BLaER1 (cell line): ENCODE results near the gene CDX1.

Source experiments
- H3K27ac ChIP-seq: shearing (Covaris generic); formaldehyde crosslinking; 2 replicates; pipeline ENCODE4 v1.8.1; 2022
- H3K27me3 ChIP-seq: shearing (Covaris generic); formaldehyde crosslinking; 2 replicates; pipeline ENCODE4 v1.8.1; 2022
- H3K36me3 ChIP-seq: shearing (Covaris generic); formaldehyde crosslinking; 2 replicates; pipeline ENCODE4 v1.8.1; 2022
- H3K4me1 ChIP-seq: shearing (Covaris generic); formaldehyde crosslinking; 2 replicates; pipeline ENCODE4 v1.8.1; 2022
- H3K4me2 ChIP-seq: shearing (Covaris generic); formaldehyde crosslinking; 2 replicates; pipeline ENCODE4 v1.8.1; 2022
- H3K4me3 ChIP-seq: shearing (Covaris generic); formaldehyde crosslinking; 2 replicates; pipeline ENCODE4 v1.8.1; 2022
- H3K9ac ChIP-seq: shearing (Covaris generic); formaldehyde crosslinking; 2 replicates; pipeline ENCODE4 v1.8.1; 2022
- H3K9me3 ChIP-seq: shearing (Covaris generic); formaldehyde crosslinking; 2 replicates; pipeline ENCODE4 v1.8.1; 2022
- H4K20me1 ChIP-seq: shearing (Covaris generic); formaldehyde crosslinking; 2 replicates; pipeline ENCODE4 v1.8.1; 2022
- Cebpa-rat ChIP-seq: shearing (Covaris generic); IDR thresholded peaks from 2 replicates; pipeline ENCODE4 v1.8.1; 2022

The CDX1 gene

DNA sequence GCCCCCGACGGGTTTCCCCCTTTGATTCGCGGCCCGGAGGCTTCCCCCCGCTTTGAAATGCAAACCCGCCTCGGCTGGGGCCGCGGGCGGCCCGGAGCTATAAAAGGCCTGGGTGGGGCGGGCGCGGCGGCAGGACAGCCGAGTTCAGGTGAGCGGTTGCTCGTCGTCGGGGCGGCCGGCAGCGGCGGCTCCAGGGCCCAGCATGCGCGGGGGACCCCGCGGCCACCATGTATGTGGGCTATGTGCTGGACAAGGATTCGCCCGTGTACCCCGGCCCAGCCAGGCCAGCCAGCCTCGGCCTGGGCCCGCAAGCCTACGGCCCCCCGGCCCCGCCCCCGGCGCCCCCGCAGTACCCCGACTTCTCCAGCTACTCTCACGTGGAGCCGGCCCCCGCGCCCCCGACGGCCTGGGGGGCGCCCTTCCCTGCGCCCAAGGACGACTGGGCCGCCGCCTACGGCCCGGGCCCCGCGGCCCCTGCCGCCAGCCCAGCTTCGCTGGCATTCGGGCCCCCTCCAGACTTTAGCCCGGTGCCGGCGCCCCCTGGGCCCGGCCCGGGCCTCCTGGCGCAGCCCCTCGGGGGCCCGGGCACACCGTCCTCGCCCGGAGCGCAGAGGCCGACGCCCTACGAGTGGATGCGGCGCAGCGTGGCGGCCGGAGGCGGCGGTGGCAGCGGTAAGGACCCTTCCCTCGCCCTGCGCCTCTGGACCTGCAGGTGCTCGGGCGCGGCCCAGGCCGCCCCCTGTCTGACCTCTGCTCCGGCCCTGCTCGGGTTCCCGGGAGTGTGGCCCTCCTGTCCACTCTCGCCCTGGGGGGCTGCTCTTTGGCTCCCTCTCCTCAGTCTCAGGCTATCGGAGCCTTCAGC is at the start of gene CDX1:
Gene CDX1, plus strand, starts transcription at position 129 of the 862 bp plus-strand sequence. Its CDS starts 99 bp downstream, at position 228.
- Histone ChIP-seq H3K4me2 (peak within 1 kb of the TSS; percentile 100), H3K4me3 (no peak within 1 kb of the TSS), H4K20me1 (no peaks in the 10 kb centered on the region), H3K4me1 (peaks cover 53% of the 10 kb centered on the region), H3K9ac (no peak within 1 kb of the TSS), H3K27me3 (no peaks in the 10 kb centered on the region), H3K9me3 (no peaks in the 10 kb centered on the region), H3K36me3 (no peaks in the 10 kb centered on the region), H3K27ac (no peak within 1 kb of the TSS; the same call in 1 of the 2 replicates)
- TF ChIP-seq Cebpa-rat, result no peak

DNA sequence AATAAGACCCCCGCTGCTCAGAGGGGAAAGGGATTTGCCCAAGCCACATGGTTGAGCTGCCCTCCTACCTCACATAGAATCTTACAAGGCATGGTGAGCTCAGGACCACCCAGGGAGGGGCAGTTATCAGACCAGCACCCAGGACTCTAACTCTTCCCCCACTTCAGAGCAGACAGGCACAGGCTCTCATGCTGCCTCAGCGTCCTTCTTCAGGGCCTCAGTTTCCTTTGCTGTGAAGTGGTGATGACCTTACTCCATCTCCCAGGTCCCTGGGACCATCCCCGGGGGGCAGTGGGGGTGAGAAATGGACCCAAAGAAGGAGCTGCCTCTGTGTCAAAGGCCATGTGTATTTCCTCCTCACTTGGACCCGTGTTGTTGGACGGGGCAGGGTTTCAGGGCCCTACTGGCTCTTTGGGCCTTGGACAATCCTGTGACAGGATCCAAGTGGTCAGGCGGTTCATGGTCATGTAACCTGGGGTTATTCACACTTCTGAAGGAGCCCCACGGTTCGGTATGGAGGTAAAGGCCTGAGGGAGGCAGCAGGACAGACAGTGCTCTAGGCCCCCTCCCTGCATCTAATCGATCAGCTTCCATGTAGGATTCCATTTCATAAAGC is 48.5 kb upstream of the CDX1 start:
- H3K4me1 ChIP-seq, result peaks cover 27% of the 10 kb centered on the region
- H3K4me2 ChIP-seq, result no peak overlapping the region
- H3K9me3 ChIP-seq, result no peaks in the 10 kb centered on the region
- H3K36me3 ChIP-seq, result peaks cover 94% of the 10 kb centered on the region
- no peak for TF ChIP-seq Cebpa-rat
- no peaks in the 10 kb centered on the region for H3K27me3 ChIP-seq
- no peak overlapping the region for H3K27ac ChIP-seq
- no peaks in the 10 kb centered on the region for H4K20me1 ChIP-seq
- H3K4me3 ChIP-seq, result no peak overlapping the region
- H3K9ac ChIP-seq, result no peak overlapping the region

DNA sequence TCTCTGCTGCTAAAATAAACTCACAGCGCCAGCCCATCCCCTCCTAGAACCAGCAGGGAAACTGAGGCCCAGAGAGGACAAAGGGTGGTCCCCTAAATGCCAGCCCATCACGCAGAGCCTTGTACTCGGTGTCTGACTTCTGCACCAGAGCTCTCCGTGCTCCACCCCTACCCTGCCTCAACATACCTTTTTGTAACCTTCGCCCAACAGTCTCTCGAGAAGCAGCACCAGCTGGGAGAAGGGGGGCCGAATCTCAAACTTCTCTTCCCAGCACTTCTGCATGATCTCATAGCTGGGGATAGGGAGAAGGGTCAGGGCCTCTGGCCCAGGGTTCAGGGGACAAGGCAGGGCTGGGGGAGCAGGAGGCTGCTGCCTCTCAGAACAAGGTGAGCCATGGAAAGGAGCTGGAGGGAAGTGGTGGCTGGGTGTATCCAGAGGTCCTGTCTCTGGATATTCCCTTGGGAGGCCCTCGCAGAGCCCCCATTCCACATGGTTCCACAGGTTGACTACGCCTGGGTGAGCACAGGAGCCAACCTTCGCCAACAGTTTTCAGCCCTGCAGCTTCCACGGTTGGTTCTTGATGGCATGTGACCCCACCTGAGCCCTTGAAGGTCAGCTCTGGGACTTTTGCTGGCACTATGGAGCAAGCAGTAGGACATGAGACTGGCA is 47.9 kb upstream of the CDX1 start:
- peaks cover 21% of the 10 kb centered on the region for H3K4me1 ChIP-seq
- H4K20me1 ChIP-seq, result no peaks in the 10 kb centered on the region
- no peak for TF ChIP-seq Cebpa-rat
- H3K4me2 ChIP-seq, result no peak overlapping the region
- H3K36me3 ChIP-seq, result peaks cover 100% of the 10 kb centered on the region
- no peak overlapping the region for H3K4me3 ChIP-seq
- H3K27ac ChIP-seq, result no peak overlapping the region
- H3K27me3 ChIP-seq, result no peaks in the 10 kb centered on the region
- H3K9ac ChIP-seq, result no peak overlapping the region
- H3K9me3 ChIP-seq, result no peaks in the 10 kb centered on the region

DNA sequence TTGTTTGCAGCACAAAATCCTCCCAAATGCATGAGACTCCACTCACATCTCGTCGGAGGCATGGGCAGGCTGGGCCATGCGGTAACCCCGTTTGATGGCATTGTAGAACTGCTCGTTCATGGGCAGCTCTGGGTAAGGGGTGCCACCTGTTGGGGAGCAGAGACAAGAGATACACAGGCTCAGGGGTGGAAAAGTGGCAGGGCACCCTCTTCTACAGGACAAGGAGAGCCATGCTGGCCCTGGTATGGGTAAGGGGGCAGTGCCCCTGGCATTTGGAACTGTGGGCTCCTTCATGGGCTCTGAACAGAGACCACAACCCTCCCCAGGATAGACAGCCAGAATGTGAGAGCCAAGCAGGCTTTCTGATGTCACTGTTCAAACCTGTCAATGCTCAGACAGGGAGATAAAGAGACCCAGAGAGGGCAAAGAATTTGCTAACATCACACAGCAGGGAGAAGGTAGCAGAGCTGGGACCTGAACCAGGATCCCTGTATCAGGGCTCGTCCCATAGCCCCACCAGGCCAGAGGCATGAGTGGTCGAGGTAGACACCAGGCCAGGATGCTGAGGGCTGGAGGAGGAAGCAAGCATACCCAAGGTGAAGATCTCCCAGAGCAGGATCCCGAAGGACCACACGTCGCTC is 47.0 kb upstream of the CDX1 start:
- H3K27ac ChIP-seq, result no peak overlapping the region
- no peaks in the 10 kb centered on the region for H3K9me3 ChIP-seq
- no peaks in the 10 kb centered on the region for H3K27me3 ChIP-seq
- no peaks in the 10 kb centered on the region for H4K20me1 ChIP-seq
- no peak overlapping the region for H3K4me3 ChIP-seq
- H3K36me3 ChIP-seq, result peaks cover 100% of the 10 kb centered on the region
- H3K9ac ChIP-seq, result no peak overlapping the region
- no peak overlapping the region for H3K4me2 ChIP-seq
- TF ChIP-seq Cebpa-rat, result no peak
- peaks cover 12% of the 10 kb centered on the region for H3K4me1 ChIP-seq

DNA sequence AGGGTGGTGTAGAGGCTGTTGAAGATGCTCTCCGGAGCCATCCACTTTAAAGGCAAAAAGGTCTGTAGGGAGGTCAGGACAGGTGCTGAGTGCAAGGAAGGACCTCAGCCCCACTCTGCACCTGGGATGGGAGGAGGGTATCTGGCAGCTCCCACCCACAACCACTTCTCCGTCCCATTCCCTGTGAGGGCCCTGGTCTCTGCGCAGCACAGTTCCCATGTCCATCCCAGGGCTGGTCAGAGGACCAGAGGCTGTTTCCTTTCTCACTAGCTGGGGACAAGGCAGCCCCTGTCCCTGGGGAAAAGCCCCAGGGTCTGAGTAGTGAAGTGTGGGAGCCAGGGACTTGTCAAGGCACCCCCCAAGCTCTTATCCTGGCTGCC is 46.5 kb upstream of the CDX1 start:
- Histone ChIP-seq H3K4me1 (peaks cover 7% of the 10 kb centered on the region; the same call in 1 of the 2 replicates), H3K4me2 (no peak overlapping the region), H3K4me3 (no peak overlapping the region), H3K36me3 (peaks cover 99% of the 10 kb centered on the region), H3K9ac (no peak overlapping the region), H3K27ac (no peak overlapping the region), H4K20me1 (no peaks in the 10 kb centered on the region), H3K9me3 (no peaks in the 10 kb centered on the region), H3K27me3 (no peaks in the 10 kb centered on the region)
- TF ChIP-seq Cebpa-rat, result no peak

DNA sequence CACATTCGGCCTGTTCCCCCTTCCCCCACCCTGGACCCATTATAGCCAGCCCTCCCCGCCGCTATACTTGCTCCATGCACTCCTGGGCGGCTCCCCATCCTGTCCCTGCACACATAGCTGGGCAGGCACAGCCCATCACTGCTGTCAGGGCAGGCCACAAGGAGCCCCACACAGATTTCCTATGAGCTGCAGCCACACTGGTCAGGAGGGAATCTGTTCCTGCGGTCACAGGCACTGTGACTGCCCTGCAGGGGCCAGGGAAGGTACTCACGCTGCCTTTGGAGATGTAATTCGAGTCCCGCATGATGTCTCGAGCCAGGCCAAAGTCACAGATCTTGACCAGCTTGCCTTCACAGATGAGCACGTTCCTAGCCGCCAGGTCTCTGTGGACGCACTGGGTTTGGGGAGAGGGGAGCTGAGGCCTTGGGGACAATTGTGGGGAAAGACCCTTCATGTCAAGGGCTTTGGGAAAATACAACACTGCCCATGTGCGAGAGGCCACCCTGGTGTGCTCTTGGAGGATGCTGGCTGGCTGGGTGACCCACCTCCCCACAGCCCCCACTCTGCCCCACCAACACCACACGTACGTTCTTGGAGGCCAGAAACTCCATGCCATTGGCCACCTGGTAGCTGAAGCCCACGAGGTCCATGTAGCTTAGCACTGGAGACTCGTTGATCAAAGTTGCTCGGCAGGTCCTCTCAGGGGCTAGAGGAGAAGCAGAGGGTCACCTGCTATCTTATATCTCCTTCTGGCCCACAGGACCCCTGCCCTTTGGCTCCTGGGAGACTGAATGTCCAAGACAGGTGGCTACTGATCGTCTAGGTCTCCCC is 45.7 kb upstream of the CDX1 start:
- H3K4me3 ChIP-seq, result no peak overlapping the region
- no peaks in the 10 kb centered on the region for H4K20me1 ChIP-seq
- H3K9ac ChIP-seq, result no peak overlapping the region
- no peaks in the 10 kb centered on the region for H3K27me3 ChIP-seq
- no peak overlapping the region for H3K27ac ChIP-seq
- no peaks in the 10 kb centered on the region for H3K9me3 ChIP-seq
- no peak overlapping the region for H3K4me2 ChIP-seq
- no peak for TF ChIP-seq Cebpa-rat
- peaks cover 99% of the 10 kb centered on the region for H3K36me3 ChIP-seq
- H3K4me1 ChIP-seq, result no peaks in the 10 kb centered on the region

DNA sequence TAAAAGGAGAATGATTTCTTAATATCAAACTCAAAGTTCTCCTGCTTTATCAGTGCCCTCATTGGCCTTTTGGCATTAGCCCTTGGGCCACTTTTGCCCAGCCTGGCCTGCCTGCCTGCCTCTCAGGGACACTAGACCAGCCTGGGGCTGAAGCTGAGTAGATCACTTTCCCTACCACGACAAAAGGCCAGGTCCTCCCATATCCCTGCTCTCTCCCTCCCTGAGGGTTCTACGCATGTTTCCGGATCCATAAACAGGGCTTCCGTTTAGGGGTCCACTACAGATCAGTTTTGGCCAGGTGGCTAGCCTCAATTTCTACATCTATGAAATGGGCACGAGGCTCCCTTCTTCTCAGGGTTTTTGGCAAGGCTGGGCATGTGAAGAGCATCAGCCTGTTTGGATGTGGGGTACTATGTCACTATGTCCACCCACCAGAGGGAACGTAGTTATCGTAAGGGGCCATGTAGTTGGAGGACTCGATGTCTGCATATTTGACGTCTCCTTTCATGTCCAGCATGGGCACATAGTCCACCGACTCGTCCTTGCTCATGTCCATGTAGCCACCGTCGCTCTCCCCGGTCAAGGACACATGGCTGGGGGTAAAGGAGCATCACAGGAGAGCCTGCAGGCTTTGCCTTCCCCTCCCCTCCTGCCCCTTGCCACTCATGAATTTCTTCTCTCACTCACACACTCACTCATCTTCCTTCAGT is 45.0 kb upstream of the CDX1 start:
- H3K27me3 ChIP-seq, result no peaks in the 10 kb centered on the region
- no peak overlapping the region for H3K4me3 ChIP-seq
- H3K4me2 ChIP-seq, result no peak overlapping the region
- peaks cover 99% of the 10 kb centered on the region for H3K36me3 ChIP-seq
- no peak overlapping the region for H3K27ac ChIP-seq
- H4K20me1 ChIP-seq, result no peaks in the 10 kb centered on the region
- H3K4me1 ChIP-seq, result no peaks in the 10 kb centered on the region
- H3K9me3 ChIP-seq, result no peaks in the 10 kb centered on the region
- no peak for TF ChIP-seq Cebpa-rat
- no peak overlapping the region for H3K9ac ChIP-seq

DNA sequence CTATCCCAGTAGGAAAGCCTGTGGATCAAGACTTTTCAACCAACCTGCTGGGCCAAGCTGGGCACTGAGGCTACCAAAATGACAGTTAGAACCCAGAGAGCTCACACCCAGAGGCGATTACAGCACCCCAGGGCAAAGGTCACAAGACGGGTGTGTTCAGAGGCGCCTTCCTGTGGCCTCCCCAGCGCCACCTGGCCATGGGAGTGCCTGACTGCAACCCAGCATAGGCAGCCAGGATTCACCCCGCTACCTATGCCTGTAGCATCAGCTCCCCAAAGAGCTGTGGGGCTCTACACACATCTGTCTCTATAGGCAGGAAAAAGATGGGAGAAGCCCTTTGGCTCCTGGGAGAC is 44.4 kb upstream of the CDX1 start:
- no peak overlapping the region for H3K27ac ChIP-seq
- no peaks in the 10 kb centered on the region for H3K4me1 ChIP-seq
- no peak overlapping the region for H3K4me3 ChIP-seq
- H3K4me2 ChIP-seq, result no peak overlapping the region
- H3K9me3 ChIP-seq, result no peaks in the 10 kb centered on the region
- H3K36me3 ChIP-seq, result peaks cover 99% of the 10 kb centered on the region
- H3K27me3 ChIP-seq, result no peaks in the 10 kb centered on the region
- no peak overlapping the region for H3K9ac ChIP-seq
- no peak for TF ChIP-seq Cebpa-rat
- H4K20me1 ChIP-seq, result no peaks in the 10 kb centered on the region
